Astrocyte of the cerebellum (primary cell): ENCODE data around the gene PRKG1.

Experiments
- DNase-seq: peaks from one replicate; pipeline ENCODE4 v3.0.0-alpha.2; 2011; ENCODE audit warnings: low read depth
- H3K4me3 ChIP-seq: 2 replicates; pipeline ENCODE4 v1.5.1; 2011; ENCODE audit warnings: mild to moderate bottlenecking, low read depth, low read length, moderate library complexity
- in situ Hi-C: cut with HindIII; loops from 2 replicates; pipeline ENCODE4 v1.10.0; 2017; ENCODE audit warnings: low sequenced_read_pairs
- TF ChIP-seq, protein P1 (sequence below): IDR thresholded peaks from 2 replicates; pipeline ENCODE4 v1.5.1; 2012; ENCODE audit warnings: low read length, low read depth, moderate library complexity, mild to moderate bottlenecking; ENCODE audit errors: missing control alignments

The PRKG1 gene

DNA sequence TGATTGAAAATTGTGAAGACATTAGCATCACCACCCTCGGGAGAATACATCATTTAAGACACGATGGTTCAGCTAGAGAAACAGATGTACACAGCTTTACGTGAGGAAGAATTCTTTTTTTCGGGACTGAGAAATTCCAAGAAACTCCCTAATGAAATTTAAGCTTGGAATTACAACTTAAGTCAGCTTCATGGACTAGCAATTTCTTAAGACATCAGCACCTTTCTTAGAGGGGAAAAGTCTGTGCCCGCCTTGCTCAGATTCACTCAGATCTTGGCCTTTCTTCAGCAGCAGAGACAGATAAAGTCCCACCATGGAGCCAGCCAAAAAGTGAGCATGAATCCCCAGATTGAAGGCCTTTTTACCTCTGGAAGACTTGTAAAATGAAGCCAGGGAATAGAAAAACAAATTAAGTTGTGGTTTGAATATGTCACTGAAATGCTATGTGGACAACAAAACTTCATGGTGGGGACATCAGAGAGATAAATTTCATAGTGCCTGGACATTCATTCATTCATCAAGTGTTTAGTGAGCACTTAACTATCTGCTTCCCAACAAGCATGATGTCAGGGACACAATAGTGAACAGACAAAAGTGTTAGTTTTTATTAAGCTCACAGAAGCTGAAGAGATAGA lies 32.1 kb downstream of the PRKG1 start:
- in situ Hi-C loops = no loop called here
- no peak overlapping the region for H3K4me3 ChIP-seq
- TF ChIP-seq, protein P1, sequence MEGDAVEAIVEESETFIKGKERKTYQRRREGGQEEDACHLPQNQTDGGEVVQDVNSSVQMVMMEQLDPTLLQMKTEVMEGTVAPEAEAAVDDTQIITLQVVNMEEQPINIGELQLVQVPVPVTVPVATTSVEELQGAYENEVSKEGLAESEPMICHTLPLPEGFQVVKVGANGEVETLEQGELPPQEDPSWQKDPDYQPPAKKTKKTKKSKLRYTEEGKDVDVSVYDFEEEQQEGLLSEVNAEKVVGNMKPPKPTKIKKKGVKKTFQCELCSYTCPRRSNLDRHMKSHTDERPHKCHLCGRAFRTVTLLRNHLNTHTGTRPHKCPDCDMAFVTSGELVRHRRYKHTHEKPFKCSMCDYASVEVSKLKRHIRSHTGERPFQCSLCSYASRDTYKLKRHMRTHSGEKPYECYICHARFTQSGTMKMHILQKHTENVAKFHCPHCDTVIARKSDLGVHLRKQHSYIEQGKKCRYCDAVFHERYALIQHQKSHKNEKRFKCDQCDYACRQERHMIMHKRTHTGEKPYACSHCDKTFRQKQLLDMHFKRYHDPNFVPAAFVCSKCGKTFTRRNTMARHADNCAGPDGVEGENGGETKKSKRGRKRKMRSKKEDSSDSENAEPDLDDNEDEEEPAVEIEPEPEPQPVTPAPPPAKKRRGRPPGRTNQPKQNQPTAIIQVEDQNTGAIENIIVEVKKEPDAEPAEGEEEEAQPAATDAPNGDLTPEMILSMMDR = no peak
- DNase-seq = no peak

- DNase-seq = no peak
- in situ Hi-C loops = no loop called here
Measured at GRCh38 chr10:51108406-51108805, 34.1 kb downstream of the PRKG1 start.

GRCh38 chr10:51109801-51110533 lies 35.7 kb downstream of the PRKG1 start:
- TF ChIP-seq, protein P1 = no peak
- peak; percentile 12 for DNase-seq
- no peak overlapping the region for H3K4me3 ChIP-seq
- in situ Hi-C loops = no loop called here

More at GRCh38 chr10:51108406-51108805, 34.1 kb downstream of the PRKG1 start:
- TF ChIP-seq, protein P1 = no peak
- no peak overlapping the region for H3K4me3 ChIP-seq

- TF ChIP-seq, protein P1 = no peak
- no peak overlapping the region for H3K4me3 ChIP-seq
- no peak for DNase-seq
- in situ Hi-C loops = no loop called here
Measured at GRCh38 chr10:51112013-51112412, 37.7 kb downstream of the PRKG1 start.

GRCh38 chr10:51113007-51113406 lies 38.7 kb downstream of the PRKG1 start:
- TF ChIP-seq, protein P1 = no peak
- in situ Hi-C loops = no loop called here
- no peak overlapping the region for H3K4me3 ChIP-seq
- no peak for DNase-seq

DNA sequence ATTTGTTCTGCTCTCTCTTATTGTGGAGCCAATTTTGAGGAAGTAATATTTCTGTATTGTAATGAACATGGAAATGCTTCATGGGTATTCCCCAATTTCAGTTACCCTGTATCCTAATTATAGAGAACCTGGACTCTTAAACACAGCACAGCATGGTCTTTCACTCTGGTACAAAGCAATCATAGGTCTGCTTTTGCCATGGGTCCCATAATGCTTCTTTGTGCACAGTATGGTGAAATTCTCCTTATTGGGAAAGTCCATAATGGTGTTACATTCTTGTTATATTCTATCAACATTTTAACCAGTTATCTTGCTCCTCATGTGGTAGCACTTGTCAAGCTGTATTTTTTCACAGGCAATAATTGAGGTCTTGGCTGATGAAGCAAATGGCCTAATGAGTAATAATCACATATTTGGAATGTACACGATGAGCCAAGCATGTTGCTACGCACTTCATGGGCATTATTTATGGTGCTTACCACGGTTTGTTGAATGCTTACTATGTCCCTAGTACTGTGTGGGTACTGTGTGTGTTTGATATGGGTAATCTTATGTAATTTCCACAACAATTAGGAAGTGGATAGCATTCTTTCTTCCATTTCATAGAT lies 42.9 kb downstream of the PRKG1 start:
- TF ChIP-seq, protein P1 = no peak
- no peak overlapping the region for H3K4me3 ChIP-seq
- DNase-seq = no peak
- in situ Hi-C loops = no loop called here
